Heart left ventricle (tissue), 16 donors: ENCODE results near the gene TMEM175. TPM values are rescaled to one million over a fixed set of nuclear protein-coding genes. Genes with fewer than 3 reads are reported as not detected.
"Not testable (repeated sequence)": the region's sequence is repeated elsewhere in the genome, so short reads cannot be mapped to it uniquely, and the experiment has no call there.

Experiments used
- ATAC-seq, 4 donors: fragments of 200-7000 bp; cut with Tn5 transposase; one replicate each; pipeline ENCODE4 v1.9.1; 2020 to 2022; ENCODE audit warnings: moderate library complexity in 4 of 4, mild to moderate bottlenecking in 3 of 4, moderate number of reproducible peaks in 1 of 4
- DNase-seq, 5 donors: peaks; one replicate each; pipeline ENCODE4 v3.0.0-alpha.2; 2020
- H3K27ac ChIP-seq, 12 donors: fragments of 200-600 bp; sonication (generic) in 4 of 12; one replicate each; pipeline versions ENCODE4 v1.5.0 to v1.8.0; 2016 to 2022; ENCODE audit warnings: mild to moderate bottlenecking in 2 of 12
- H3K27me3 ChIP-seq, 9 donors: fragments of 200-600 bp; sonication (generic) in 2 of 9; one replicate each; pipeline versions ENCODE4 v1.5.1 to v1.8.0; 2016 to 2022; ENCODE audit warnings: mild to moderate bottlenecking in 3 of 9
- H3K36me3 ChIP-seq, 9 donors: fragments of 200-600 bp; sonication (generic) in 2 of 9; one replicate each; pipeline versions ENCODE4 v1.5.0 to v1.8.0; 2018 to 2022; ENCODE audit warnings: mild to moderate bottlenecking in 2 of 9
- H3K4me1 ChIP-seq, 12 donors: fragments of 200-600 bp; sonication (generic) in 4 of 12; one replicate each; pipeline versions ENCODE4 v1.5.0 to v1.8.0; 2016 to 2022; ENCODE audit warnings: mild to moderate bottlenecking in 3 of 12
- H3K4me3 ChIP-seq, 12 donors: fragments of 200-600 bp; sonication (generic) in 4 of 12; one replicate each; pipeline versions ENCODE4 v1.5.0 to v1.8.0; 2017 to 2022; ENCODE audit warnings: mild to moderate bottlenecking in 9 of 12, moderate library complexity in 4 of 12
- H3K9me3 ChIP-seq, 12 donors: fragments of 200-600 bp; sonication (generic) in 4 of 12; one replicate each; pipeline versions ENCODE4 v1.5.0 to v1.8.0; 2016 to 2022; ENCODE audit warnings: mild to moderate bottlenecking in 1 of 12
- POLR2A ChIP-seq, 2 donors: fragments of 450-650 bp; IDR thresholded peaks; one replicate each; pipeline ENCODE4 v1.6.1; 2017; ENCODE audit warnings: antibody characterized with exemption in 2 of 2, mild to moderate bottlenecking in 2 of 2, moderate library complexity in 2 of 2
- WGBS, 4 donors: extraction: QIAGEN DNeasy Blood & Tissue Kit in 2 of 4; methylation state at CpG; one replicate each; pipeline versions ENCODE4 v1.1.5 to v1.1.7; 2013 to 2018; 5-methylcytosine and 5-hydroxymethylcytosine counted together
- intact Hi-C, 10 donors: fragments of 100-400 bp; cut with DNase I; formaldehyde crosslinking; loops; one replicate each; pipeline versions ENCODE4 v1.11.1 to v1.14.2; 2022
- polyA plus RNA-seq, 2 donors: library from polyadenylated mRNA; stranded (reverse); fragments of 200-250 nt; gene quantifications; one replicate each; pipeline ENCODE4 v1.2.3, GENCODE V29; 2013
- total RNA-seq, 9 donors: library from RNA; depleted of rRNA in 2 of 9; stranded (reverse); fragments of >200 nt in 2 of 9; fragmentation: NEBNext Ultra II Directional in 3 of 9; extraction: Animal tissue kit (Norgen Biotek cat#: 25700) in 3 of 9; gene quantifications; one replicate each; pipeline versions ENCODE4 v1.1.0 to v1.2.4, GENCODE V29; 2016 to 2023
- TF ChIP-seq, protein P1 (sequence below), 12 donors: fragments of 200-600 bp; sonication (generic) in 4 of 12; IDR thresholded peaks; one replicate each; pipeline versions ENCODE4 v1.5.0 to v1.8.0; 2018 to 2022; ENCODE audit warnings: antibody characterized with exemption in 12 of 12, mild to moderate bottlenecking in 5 of 12
- donor health status: ischemic (EF 13 %, LVEDD 7.1; RV severe dilation, severe dysfunction).
- donor health status: healthy with polysubstance abuse.
- donor health status: DM: no; HTN: yes; CAD: no.
- donor health status: DM: no; HTN: no; CAD: no.
- donor health status: ischemic (EF 25% LVEDD 6.9; RV normal size, moderate dysfunction).
- donor health status: ischemic (EF 25% LVEDD 5.7; RV mildly dilated, moderate dysfunction).
- donor health status: healthy.
- donor health status: DM: yes; HTN: yes; CAD: no.
- donor health status: ischemic (EF 35%, LVEDD 5.7; RV mildly dilated, moderate dysfunction).
- donor health status: nonischemic (EF 11% LVEDD 7.7; RV severe dilation, severe dysfunction).
- donor health status: DM: yes; HTN: yes; CAD: no.
- donor health status: PGD.
- donor health status: ischemic (EF 29% LVEDD 5.4; RV normal size, mild dysfunction).
- donor health status: nonischemic (EF 23%, LVEDD 6.1; RV moderate dilation, normal function).

TMEM175 gene
- total and polyA plus RNA-seq, 11 donors, result 14.2 to 34.6 (median 20.1) TPM

DNA sequence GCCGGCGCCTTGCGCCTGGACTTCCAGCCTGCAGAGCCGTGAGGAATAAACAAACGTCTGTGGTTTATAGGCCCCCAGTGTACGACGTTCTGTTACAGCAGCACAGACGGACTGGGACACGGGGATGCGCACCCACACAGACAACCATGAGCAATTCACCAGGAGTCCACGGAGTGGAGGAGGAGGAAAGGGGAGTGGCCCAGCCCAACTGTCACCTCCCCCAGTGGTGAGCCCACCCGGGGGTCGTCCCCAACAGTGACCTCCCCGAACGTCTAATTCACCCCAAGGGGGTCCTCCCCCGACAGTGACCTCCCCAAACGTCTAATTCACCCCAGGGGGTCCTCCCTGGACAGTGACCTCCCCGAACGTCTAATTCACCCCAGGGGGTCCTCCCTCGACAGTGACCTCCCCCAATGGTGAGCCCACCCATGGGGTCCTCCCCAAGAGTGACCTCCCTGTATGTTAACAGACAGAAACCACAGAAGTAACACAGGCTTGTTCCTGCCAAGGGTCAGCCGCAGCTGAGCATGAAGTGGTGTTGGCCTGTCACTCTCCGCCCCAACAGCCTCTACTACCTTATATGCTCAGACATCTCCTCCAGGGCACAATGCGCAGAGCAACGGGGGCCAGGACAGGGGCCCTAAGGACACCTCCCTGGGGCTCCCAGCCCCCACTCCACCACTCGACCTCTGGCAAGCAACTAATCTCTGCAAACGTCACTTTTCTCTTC is 6.3 kb upstream of the TMEM175 start:
- intact Hi-C loops, result no loop called here
- Histone ChIP-seq H3K4me3 (no peak overlapping the region), H3K36me3 (peaks cover 0 to 5% (median 0%) of the 10 kb centered on the region in 9 donors), H3K27ac (no peak overlapping the region), H3K9me3 (no peaks in the 10 kb centered on the region), H3K4me1 (peaks cover 4 to 55% (median 28%) of the 10 kb centered on the region in 12 donors), H3K27me3 (no peaks in the 10 kb centered on the region)
- DNase-seq (no peak), ATAC-seq (no peak)
- TF ChIP-seq, protein P1, sequence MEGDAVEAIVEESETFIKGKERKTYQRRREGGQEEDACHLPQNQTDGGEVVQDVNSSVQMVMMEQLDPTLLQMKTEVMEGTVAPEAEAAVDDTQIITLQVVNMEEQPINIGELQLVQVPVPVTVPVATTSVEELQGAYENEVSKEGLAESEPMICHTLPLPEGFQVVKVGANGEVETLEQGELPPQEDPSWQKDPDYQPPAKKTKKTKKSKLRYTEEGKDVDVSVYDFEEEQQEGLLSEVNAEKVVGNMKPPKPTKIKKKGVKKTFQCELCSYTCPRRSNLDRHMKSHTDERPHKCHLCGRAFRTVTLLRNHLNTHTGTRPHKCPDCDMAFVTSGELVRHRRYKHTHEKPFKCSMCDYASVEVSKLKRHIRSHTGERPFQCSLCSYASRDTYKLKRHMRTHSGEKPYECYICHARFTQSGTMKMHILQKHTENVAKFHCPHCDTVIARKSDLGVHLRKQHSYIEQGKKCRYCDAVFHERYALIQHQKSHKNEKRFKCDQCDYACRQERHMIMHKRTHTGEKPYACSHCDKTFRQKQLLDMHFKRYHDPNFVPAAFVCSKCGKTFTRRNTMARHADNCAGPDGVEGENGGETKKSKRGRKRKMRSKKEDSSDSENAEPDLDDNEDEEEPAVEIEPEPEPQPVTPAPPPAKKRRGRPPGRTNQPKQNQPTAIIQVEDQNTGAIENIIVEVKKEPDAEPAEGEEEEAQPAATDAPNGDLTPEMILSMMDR (IDR thresholded peaks at IDR 0.05), result no peak
- no peak for TF ChIP-seq POLR2A (IDR thresholded peaks at IDR 0.05)
- WGBS, 4 donors, result 82 to 83% (median 83%) methylated on average over 22 to 26 of the region's 26 CpGs

DNA sequence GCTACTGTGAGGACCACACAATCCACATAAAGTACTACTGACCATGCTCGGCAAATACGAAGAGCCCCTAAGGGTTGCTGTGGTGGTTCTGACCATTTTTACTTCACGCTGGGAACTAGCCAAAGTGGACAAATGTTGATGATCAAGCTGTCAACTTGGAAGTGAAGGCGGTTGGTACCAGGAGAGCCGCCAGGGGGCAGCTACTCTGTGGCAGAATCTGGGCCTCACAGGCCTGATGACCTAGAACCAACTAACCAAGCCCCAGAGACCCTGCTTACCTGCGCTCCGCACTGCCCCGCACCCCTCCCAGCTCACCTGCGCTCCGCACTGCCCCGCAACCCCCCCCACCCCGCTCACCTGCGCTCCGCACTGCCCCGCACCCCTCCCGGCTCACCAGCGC is 5.7 kb upstream of the TMEM175 start:
- ATAC-seq, result no peak
- H3K9me3 ChIP-seq, result no peaks in the 10 kb centered on the region
- intact Hi-C loops, result no loop called here
- TF ChIP-seq POLR2A (IDR thresholded peaks at IDR 0.05), result no peak
- TF ChIP-seq, protein P1 (IDR thresholded peaks at IDR 0.05), result peak in 3 of 12 donors; percentile 15 to 27 (median 22)
- no peak for DNase-seq
- H3K27ac ChIP-seq, result no peak overlapping the region
- H3K4me3 ChIP-seq, result no peak overlapping the region
- H3K36me3 ChIP-seq, result peaks cover 0 to 5% (median 0%) of the 10 kb centered on the region in 9 donors
- H3K4me1 ChIP-seq, result peaks cover 5 to 60% (median 31%) of the 10 kb centered on the region in 12 donors
- 71 to 83% (median 78%) methylated on average over 12 to 17 of the region's 17 CpGs for WGBS, 4 donors
- H3K27me3 ChIP-seq, result no peaks in the 10 kb centered on the region

DNA sequence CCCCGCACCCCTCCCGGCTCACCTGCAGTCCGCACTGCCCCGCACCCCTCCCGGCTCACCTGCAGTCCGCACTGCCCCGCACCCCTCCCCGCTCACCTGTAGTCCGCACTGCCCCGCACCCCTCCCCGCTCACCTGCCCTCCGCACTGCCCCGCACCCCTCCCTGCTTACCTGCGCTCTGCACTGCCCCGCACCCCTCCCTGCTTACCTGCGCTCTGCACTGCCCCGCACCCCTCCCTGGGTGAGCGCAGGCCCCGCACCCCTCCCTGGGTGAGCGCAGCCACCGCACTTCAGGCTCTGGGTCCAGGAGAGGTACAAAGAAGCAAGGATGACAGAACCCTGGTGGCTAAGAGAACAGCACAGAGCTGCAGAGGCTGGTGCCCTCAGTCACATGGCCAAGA is 4.7 kb upstream of the TMEM175 start:
- H3K36me3 ChIP-seq, intact Hi-C loops, DNase-seq, H3K4me3 ChIP-seq, ATAC-seq, H3K27me3 ChIP-seq, H3K9me3 ChIP-seq, H3K27ac ChIP-seq: not testable (repeated sequence)
- H3K4me1 ChIP-seq, result peaks cover 5 to 59% (median 31%) of the 10 kb centered on the region in 12 donors
- 91 to 96% (median 95%) methylated on average over 13 to 21 of the region's 21 CpGs for WGBS, 4 donors

DNA sequence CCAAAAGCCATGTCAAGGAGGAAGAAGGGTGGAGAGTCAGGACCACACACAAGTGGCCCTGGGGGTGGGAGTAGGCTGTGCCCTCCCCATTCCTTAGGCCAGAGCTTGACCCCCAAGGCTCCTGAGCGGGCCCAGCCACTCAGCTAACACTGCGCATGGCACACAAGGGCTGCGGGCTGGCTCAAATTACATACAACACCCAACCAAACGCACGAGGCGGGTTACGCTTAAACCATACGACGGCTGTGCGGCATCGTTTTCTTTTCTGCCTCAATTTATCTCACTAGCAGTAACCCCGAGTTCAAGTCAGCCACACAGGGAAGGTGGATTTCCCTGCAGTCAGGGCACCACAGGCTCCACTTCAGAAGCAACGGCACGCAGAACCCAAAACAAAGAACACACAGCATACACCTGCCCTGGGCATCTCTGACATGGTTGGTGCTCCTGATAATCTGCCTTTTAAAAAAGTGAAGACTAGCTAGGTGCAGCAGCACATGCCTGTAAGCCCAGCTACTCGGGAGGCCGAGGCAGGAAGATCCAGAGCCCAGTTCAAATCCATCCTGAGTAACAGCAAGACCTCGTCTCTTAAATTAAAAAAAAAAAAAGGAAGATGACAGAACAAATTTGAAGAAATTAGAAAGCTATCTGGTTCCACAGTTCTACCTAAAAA is 3.0 kb upstream of the TMEM175 start:
- DNase-seq, result no peak
- TF ChIP-seq, protein P1 (IDR thresholded peaks at IDR 0.05), result no peak
- TF ChIP-seq POLR2A (IDR thresholded peaks at IDR 0.05), result no peak
- peaks cover 11 to 65% (median 45%) of the 10 kb centered on the region in 12 donors for H3K4me1 ChIP-seq
- H3K27me3 ChIP-seq, result no peaks in the 10 kb centered on the region
- no peak for ATAC-seq
- H3K4me3 ChIP-seq, result no peak overlapping the region
- H3K9me3 ChIP-seq, result no peaks in the 10 kb centered on the region
- H3K27ac ChIP-seq, result peak overlapping the region in 1 of 12 donors; percentile 50
- intact Hi-C loops, result no loop called here
- 91 to 94% (median 93%) methylated on average over 17 of the region's 17 CpGs for WGBS, 4 donors
- H3K36me3 ChIP-seq, result no peaks in the 10 kb centered on the region
